ENCODE measurements around the gene PTPRG.

GRCh38 chr3:61866153-61866542, 304.8 kb downstream of the PTPRG start:
- TF ChIP-seq CTCF (IDR thresholded peaks at IDR 0.05; ENCODE audit: insufficient read depth, low read depth, low read length) = no peak
- TF ChIP-seq EZH2 (IDR thresholded peaks at IDR 0.05; ENCODE audit: insufficient read depth, low read length) = no peak
